Measurements from ENCODE around the gene PARP4.
"Not testable (repeated sequence)": the region's sequence is repeated elsewhere in the genome, so short reads cannot be mapped to it uniquely, and the experiment has no call there.

Gene PARP4

DNA sequence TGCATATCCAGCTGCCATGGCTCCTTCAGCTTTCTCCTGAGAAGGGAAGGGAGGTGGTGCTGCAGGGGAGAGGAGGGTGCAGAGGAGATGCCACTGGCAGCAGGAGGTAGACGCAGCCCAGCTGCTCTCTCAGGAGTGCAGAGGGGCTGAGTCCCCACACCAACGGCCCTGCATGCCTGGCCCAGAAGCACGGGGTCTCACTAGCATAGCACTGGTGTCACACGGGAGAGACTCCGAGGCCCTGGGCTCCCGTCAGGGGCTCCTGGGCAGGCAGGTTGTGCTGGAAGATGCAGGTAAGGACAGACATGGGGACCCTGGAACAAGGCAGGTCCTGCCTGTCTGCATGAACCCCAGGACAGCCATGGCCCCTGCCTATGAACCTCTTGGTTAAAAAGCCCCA lies 123.1 kb downstream of the PARP4 start:
- POLR2A ChIA-PET: no interaction called here

DNA sequence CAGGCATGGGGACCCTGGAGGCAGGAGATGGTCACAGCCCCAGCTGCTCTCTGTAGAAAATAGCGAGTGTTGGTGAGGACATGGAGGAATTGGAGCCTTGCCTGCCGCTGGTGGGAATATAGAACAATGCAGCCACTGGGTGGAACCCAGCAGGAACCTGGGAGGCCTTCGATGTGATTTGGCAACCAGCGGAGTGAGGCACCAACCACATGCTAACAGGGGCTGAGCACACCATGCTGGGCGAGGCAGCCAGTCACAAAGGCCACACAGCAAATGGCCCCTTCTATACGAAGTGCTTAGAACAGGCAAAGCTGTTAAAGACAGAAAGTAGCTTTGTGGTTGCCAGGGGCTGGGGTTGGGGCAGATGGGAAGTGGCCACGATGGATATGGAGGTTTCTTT lies 123.8 kb downstream of the PARP4 start:
- POLR2A ChIA-PET; H3K4me1 ChIP-seq (ENCODE audit: control insufficient read depth, insufficient read depth, low read length); H3K4me3 ChIP-seq (ENCODE audit: low read depth, low read length); H3K27ac ChIP-seq (ENCODE audit: extremely low read depth, low read depth, low read length); H3K36me3 ChIP-seq (ENCODE audit: control insufficient read depth in 2 of 2, insufficient read depth in 1 of 2, low read length in 2 of 2); H3K9me3 ChIP-seq (ENCODE audit: control insufficient read depth, insufficient read depth, low read depth, low read length); CTCF ChIA-PET: not testable (repeated sequence)

More for the DNA sequence above, 123.1 kb downstream of the PARP4 start:
- Histone ChIP-seq H3K4me1 (ENCODE audit: control insufficient read depth, insufficient read depth, low read length) (no peaks in the 10 kb centered on the region), H3K4me3 (ENCODE audit: low read depth, low read length) (no peak overlapping the region), H3K36me3 (ENCODE audit: control insufficient read depth in 2 of 2, insufficient read depth in 1 of 2, low read length in 2 of 2) (no peaks in the 10 kb centered on the region), H3K27ac (ENCODE audit: extremely low read depth, low read depth, low read length) (no peak overlapping the region), H3K9me3 (ENCODE audit: control insufficient read depth, insufficient read depth, low read depth, low read length) (no peaks in the 10 kb centered on the region)
- TF ChIP-seq ZSCAN16 (tag by site-specific recombination; IDR thresholded peaks at IDR 0.05) (no peak), ZNF544 (tag by site-specific recombination; IDR thresholded peaks at IDR 0.05) (no peak), ZNF677 (tag by site-specific recombination; IDR thresholded peaks at IDR 0.05) (no peak), ZNF558 (tag by site-specific recombination; IDR thresholded peaks at IDR 0.05) (no peak), ZNF660 (tag by site-specific recombination; IDR thresholded peaks at IDR 0.05) (no peak), ZNF146 (tag by site-specific recombination; IDR thresholded peaks at IDR 0.05) (no peak), ZNF16 (tag by site-specific recombination; IDR thresholded peaks at IDR 0.05; ENCODE audit: low read depth) (no peak), ZFHX2 (tag by site-specific recombination; conservative IDR thresholded peaks at IDR 0.05) (no peak), EGR2 (tag by site-specific recombination; IDR thresholded peaks at IDR 0.05; ENCODE audit: low read depth) (no peak), ZNF211 (tag by site-specific recombination; IDR thresholded peaks at IDR 0.05; ENCODE audit: low read depth) (no peak)
- TF ChIP-seq, protein P1, sequence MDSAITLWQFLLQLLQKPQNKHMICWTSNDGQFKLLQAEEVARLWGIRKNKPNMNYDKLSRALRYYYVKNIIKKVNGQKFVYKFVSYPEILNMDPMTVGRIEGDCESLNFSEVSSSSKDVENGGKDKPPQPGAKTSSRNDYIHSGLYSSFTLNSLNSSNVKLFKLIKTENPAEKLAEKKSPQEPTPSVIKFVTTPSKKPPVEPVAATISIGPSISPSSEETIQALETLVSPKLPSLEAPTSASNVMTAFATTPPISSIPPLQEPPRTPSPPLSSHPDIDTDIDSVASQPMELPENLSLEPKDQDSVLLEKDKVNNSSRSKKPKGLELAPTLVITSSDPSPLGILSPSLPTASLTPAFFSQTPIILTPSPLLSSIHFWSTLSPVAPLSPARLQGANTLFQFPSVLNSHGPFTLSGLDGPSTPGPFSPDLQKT (IDR thresholded peaks at IDR 0.05; ENCODE audit: borderline replicate concordance, low read depth, low read length): no peak
- TF ChIP-seq, protein P2, sequence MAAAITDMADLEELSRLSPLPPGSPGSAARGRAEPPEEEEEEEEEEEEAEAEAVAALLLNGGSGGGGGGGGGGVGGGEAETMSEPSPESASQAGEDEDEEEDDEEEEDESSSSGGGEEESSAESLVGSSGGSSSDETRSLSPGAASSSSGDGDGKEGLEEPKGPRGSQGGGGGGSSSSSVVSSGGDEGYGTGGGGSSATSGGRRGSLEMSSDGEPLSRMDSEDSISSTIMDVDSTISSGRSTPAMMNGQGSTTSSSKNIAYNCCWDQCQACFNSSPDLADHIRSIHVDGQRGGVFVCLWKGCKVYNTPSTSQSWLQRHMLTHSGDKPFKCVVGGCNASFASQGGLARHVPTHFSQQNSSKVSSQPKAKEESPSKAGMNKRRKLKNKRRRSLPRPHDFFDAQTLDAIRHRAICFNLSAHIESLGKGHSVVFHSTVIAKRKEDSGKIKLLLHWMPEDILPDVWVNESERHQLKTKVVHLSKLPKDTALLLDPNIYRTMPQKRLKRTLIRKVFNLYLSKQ (tag by site-specific recombination; IDR thresholded peaks at IDR 0.05; ENCODE audit: borderline replicate concordance): no peak
- TF ChIP-seq, protein P3, sequence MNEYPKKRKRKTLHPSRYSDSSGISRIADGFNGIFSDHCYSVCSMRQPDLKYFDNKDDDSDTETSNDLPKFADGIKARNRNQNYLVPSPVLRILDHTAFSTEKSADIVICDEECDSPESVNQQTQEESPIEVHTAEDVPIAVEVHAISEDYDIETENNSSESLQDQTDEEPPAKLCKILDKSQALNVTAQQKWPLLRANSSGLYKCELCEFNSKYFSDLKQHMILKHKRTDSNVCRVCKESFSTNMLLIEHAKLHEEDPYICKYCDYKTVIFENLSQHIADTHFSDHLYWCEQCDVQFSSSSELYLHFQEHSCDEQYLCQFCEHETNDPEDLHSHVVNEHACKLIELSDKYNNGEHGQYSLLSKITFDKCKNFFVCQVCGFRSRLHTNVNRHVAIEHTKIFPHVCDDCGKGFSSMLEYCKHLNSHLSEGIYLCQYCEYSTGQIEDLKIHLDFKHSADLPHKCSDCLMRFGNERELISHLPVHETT (tag by site-specific recombination; IDR thresholded peaks at IDR 0.05): no peak
- TF ChIP-seq, protein P4, sequence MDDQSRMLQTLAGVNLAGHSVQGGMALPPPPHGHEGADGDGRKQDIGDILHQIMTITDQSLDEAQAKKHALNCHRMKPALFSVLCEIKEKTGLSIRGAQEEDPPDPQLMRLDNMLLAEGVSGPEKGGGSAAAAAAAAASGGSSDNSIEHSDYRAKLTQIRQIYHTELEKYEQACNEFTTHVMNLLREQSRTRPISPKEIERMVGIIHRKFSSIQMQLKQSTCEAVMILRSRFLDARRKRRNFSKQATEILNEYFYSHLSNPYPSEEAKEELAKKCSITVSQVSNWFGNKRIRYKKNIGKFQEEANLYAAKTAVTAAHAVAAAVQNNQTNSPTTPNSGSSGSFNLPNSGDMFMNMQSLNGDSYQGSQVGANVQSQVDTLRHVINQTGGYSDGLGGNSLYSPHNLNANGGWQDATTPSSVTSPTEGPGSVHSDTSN (CRISPR knock-in tag; IDR thresholded peaks at IDR 0.05): no peak
- TF ChIP-seq, protein P5, sequence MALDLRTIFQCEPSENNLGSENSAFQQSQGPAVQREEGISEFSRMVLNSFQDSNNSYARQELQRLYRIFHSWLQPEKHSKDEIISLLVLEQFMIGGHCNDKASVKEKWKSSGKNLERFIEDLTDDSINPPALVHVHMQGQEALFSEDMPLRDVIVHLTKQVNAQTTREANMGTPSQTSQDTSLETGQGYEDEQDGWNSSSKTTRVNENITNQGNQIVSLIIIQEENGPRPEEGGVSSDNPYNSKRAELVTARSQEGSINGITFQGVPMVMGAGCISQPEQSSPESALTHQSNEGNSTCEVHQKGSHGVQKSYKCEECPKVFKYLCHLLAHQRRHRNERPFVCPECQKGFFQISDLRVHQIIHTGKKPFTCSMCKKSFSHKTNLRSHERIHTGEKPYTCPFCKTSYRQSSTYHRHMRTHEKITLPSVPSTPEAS (tag by site-specific recombination; IDR thresholded peaks at IDR 0.05): no peak
- CTCF ChIA-PET: no interaction called here
